ENCODE data around the gene CCT8.

Gene CCT8

DNA sequence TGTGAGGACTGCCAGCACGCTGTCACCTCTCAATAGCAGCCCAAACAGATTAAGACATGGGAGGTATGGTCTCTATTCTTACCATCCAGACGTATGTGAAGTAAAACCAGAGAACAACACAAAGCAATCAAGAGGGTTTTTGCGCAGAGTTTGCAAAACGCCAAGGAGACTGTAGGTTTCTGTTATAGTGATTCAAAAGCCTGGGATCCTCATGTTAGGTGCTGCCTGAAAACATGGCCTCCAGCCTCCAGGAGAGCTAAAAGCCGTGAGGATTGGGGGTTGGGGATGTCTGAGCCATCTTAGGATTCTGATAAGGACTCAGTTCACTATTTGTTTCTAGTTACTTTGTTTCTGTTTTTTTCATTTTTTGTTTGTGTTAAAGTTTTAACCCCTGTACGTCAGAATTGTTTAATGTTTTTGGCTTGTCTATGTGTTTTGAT is 4.2 kb upstream of the CCT8 start:
- DNase-seq (ENCODE audit: low read depth, low spot score), result no peak

DNA sequence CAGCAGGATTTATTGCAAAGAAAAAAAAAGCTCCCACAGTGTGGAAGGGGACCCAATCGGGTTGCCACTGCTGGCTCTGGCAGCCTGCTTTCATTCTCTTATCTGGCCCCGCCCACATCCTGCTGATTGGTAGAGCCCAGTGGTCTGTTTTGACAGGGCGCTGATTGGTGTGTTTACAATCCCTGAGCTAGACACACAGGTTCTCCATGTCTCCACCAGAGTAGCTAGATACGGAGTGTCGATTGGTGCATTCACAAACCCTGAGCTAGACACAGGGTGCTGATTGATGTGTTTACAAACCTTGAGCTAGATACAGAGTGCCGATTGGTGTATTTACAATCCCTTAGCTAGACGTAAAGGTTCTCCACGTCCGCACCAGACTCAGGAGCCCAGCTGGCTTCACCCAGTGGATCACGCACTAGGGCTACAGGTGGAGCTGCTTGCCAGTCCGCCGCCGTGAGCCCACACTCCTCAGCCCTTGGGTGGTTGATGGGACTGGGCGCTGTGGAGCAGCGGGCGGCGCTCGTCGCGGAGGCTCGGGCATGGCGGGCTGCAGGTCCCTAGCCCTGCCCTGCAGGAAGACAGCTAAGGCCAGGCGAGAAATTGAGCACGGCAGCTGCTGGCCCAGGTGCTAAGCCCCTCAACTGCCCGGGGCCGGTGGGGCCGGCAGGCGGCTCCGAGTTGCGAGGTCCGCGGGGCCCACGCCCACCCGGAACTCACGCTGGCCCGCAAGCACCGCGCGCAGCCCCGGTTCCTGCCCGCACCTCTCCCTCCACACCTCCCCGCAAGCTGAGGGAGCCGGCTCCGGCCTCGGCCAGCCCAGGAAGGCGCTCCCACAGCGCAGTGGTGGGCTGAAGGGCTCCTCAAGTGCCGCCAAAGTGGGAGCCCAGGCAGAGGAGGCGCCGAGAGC is 3.5 kb upstream of the CCT8 start:
- DNase-seq (ENCODE audit: low read depth, low spot score), result peak; percentile 59

DNA sequence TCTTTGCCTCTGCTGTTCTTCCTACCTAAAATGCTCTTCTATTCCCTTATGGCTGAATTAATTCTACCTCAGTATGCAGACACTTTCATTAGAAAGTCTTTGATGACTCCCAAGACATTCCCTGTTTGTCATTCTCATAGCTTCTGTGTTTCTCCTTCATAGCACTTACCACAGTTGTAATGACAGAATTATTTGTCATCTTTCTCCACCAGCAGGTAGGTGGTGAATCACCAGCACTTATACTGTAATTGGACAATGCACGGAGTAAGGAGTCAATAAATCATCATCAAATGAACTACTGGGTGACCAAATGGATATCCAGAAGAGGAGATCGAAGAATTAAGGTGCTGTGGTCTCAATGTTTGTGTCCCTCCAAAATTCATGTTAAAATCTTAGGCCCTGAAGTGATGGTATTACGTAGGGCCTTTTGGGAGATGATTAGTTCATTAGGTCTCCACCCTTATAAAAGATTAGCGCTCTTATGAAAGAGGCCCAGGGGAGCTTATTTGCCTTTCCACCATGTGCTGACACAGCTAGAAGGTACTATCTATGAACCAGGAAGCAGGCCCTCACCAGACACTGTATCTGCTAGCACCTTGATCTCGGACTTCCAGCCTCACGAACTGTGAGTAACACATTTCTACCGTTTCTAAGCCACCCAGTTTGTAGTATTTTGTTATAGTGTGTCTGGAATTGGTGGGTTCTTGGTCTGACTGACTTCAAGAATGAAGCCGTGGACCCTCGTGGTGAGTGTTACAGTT is 2.4 kb upstream of the CCT8 start:
- no peak for DNase-seq (ENCODE audit: low read depth, low spot score)

DNA sequence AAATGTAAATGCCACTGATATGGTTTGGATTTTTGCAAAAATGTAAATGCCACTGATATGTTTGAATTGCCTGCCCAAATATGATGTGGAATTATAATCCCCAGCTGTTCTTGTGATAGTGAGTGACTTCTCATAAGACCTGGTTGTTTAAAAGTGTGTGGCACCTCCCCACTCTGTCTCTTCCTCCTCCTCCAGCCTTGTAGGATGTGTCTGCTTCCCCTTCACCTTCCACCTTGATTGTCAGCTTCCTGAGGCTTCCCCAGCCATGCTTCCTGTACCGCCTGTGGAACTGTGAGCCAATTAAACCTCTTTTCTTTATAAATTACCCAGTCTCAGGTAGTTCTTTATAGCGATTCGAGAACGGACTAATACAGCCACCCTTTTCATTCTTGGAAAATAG is 1.3 kb upstream of the CCT8 start:
- no peak for DNase-seq (ENCODE audit: low read depth, low spot score)

DNA sequence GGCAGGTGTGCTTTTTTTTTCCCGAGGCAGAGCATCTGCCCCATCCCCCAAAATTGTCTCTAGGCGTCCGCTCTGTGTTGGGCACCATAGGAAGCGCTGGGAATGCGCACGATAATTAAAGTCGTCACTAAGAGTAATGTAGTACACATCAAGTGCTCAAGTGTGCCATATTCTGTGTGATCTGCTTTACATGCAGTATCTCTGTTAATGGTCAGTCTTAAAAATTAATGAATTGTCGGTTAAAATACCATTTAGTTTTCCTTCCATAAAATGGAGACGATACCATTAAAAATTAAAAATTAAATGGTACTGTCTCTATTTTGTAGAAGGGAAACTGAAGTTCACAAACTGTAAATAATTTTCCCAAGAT is 544 bp upstream of the CCT8 start:
- no peak for DNase-seq (ENCODE audit: low read depth, low spot score)

DNA sequence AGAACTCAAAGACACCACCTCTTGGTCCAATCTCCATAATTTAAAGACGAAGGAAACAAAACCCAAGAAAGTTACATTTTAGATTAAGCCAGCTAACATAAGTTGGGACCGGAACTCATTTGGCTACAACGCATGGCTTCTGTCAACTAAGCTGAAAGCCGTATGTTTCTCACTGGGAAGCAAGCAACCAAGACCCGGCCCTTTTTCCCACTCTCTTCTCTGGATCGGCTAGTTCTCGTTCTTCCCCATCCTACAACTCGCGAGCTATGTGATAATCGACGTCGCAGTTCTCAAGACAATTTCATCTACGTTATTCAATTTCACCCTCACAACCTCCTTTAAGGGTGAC is 601 bp downstream of the CCT8 start:
- no peak for DNase-seq (ENCODE audit: low read depth, low spot score)

DNA sequence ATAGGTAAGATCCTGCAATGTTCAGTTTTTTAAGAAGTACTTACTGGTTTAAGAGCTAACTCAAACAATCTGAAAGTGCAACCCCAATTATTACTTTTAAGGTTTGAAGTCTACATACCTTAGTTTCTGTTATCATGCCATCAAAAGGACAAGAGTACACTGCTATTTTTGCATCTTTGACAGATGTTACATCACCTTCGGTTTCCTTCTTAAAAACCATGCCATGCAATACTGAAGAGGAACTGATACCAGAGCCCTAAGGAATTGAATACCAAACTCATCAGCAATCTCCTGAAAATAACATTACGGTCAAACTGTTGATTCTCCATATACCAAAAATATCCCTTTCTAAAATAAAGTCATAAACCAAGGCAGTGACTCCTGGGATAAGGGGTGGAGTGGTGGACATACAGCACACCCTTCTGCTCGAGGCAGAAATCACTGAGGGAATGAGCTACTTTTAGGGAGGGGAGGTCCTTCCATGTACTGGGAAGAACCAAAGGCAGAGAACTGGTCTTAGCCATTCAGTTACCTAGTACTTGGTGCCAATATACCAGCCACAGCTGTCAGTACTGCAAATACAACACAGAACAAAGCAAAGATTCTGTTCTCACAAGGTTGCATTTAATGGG is 8.5 kb downstream of the CCT8 start:
- DNase-seq (ENCODE audit: low read depth, low spot score), result no peak

DNA sequence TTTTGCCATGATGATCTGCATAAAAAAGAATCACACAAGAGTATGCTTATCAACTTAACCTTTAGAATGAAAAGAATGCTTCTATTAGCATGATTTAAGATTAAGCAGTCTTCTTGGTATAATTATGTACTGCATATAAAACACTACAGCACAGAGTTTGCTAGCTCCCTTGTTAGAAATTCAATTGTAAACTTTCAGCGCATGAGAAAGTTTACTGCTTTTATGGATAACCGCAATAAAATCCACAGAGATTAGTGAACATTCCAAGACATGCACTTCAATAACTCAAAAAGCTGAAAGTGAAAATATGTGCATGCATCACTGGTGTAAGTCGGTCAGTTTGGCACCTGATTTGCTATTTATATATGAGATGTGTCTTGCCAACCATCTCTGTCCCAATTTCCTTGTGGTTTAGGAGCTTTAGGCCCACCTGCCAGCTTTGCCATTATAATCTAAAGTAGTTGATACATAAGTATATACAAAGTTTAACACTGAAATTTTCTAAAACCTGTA is 16.9 kb downstream of the CCT8 start:
- DNase-seq (ENCODE audit: low read depth, low spot score), result no peak

DNA sequence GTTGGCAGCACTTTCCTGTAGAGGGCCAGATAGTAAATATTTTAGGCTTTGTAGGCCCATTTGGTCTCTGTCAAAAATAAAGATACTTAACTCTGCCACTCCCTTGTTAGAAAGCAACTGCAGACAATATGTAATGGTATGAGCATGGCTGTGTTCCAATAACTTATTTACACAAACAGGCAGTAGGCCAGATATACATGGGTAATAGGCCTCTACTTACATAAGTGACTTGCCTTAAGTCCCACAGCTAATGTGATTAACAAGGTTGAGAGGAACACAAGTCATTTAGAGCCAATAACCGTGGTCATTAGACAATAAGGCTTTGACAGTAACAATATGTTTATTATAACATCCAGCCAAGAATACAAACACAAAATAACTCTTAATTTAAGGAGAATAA is 17.4 kb downstream of the CCT8 start:
- DNase-seq (ENCODE audit: low read depth, low spot score), result no peak

DNA sequence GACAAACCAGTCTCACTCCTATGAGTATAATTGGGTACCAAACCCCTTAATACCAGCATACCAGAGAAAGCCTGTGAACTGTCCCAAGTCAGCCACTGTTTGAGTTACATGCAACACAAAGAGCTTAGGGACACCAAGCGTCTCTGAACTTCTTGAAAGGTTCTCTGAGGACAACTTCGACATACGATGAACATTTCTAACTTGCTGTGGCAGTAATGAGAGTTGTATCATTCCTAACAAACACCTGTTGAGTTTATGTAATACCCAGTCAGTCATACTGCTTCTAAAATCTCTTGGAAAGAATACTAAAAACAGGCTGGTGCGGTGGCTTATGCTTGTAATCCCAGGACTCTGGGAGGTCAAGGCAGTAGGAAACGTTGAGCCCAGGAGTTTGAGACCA is 18.4 kb downstream of the CCT8 start:
- DNase-seq (ENCODE audit: low read depth, low spot score), result no peak

DNA sequence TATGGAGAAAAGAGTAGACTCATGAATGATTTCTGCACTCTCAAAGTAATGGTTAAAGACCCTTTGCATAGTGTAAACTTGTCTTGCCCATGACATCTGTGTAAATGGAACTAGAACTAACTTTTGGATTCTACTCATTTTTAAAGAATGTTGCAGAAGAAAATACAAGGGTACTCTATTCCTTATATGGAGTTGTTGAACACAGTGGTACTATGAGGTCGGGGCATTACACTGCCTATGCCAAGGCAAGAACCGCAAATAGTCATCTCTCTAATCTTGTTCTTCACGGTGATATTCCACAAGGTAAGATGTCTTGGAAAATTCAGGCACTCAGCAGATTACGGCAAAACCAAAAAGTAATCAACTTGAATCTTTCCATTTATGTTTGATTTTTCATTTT is 19.8 kb downstream of the CCT8 start:
- DNase-seq (ENCODE audit: low read depth, low spot score), result no peak

DNA sequence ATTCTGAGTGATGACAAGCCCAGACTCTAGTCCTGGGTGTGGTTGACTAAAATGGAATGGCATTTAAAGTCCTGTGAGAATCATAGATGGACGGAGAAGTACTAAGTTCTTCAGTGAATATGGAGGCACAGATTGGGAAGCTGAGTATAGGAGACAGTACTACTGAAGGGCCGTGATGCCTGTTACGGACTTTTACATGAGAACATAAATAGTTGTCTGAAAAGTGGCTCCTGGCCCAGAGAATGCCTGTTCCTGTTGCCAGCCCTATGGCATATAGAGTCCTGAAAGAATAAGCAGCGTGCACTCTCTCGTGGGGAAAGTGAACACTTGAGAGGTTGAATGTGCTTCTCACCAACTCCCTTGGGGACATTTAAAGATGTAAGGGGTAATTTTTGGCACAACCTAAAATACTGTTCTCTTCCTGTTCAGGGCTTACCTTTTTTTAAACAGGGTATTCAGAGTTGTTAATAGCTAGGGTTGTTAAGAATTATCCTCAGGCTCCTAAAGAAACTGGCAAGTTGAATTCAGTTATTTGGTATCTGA is 20.4 kb downstream of the CCT8 start:
- no peak for DNase-seq (ENCODE audit: low read depth, low spot score)

DNA sequence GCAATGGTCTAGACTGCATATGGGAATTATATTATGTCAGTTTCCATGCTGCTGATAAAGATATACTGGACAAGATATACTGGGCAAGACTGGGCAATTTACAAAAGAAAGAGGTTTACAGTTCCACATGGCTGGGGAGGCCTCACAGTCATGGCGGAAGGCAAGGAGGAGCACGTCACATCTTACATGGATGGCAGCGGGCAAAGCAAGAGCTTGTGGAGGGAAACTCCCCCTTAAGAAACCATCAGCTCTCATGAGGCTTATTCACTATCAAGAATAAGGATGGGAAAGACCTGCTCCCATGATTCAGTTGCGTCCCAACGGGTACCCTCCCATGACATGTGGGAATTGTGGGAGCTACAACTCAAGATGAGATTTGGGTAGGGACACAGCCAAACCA is 21.2 kb downstream of the CCT8 start:
- no peak for DNase-seq (ENCODE audit: low read depth, low spot score)

DNA sequence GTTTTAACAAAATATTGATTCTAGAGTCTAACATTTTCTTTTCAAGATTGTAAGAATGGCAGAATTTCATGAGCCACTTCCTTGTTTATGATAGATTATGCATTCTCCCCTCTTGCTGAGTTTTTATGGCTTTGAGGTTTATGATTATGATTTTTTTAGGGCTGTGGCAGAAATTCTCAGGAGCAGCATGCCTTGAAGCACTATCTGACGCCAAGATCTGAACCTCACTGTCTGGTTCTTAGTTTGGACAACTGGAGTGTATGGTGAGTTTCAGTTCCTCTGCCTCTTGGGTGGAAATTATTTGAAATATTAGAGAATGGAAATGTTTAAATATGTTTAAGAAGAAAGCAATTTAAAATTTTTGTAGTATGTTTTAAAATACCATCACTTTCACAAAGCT is 38.8 kb downstream of the CCT8 start:
- DNase-seq (ENCODE audit: low read depth, low spot score), result no peak

DNA sequence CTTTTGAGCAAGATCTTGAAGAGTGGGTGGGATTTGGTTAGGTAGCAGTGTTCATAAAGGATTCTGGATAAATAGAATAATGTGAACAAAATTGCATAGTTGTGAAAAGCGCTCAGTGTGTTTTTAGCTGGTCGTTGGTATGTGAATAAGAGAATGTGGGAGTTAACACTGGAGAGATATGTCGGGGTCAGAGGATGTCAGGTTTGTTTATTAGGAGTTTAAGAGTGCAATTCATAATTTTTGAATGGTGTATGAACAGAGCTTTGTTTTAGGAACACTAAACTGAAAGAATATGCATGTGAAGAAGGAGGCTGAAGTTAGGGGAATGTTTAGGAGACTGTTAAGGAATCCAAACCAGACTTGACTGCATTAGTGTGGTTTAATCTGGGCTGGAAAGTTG is 39.6 kb downstream of the CCT8 start:
- DNase-seq (ENCODE audit: low read depth, low spot score), result no peak

DNA sequence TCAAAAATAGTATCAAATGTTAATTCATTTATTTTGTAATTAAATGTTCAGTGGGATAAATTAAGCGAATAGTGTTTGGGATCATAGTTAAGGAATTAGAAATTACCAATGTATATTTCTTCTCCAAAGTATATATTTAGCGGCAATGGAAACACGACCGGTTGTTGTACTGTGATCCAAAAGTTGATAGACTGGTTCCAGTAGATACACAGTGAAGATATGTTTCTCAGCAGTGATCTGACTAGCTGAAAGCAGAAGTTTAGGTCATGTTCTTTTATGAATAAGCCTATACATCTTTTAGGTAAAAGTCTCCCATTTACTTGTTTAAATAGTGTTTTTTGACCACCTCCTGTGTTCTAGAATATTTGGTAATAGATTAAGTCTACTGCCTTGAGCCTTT is 40.1 kb downstream of the CCT8 start:
- no peak for DNase-seq (ENCODE audit: low read depth, low spot score)

DNA sequence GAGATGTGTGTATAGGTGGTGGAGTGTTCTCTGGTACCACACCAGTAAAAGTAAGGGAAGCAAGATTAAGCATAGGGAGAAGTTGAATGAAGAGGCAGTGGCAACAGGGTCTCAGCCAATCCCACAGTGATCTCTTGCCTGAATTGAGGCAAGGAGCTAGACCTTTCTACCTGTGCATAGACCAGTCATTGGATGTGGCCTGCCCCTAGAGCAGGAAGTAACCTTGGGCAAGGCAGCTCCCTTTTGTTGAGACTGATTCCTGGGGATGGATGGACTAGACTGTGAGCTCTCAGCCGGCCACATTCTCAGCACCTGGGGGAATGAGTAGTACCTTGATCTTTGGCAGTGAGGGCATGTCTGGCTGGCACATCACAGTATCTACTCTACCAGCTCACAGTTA is 42.5 kb downstream of the CCT8 start:
- DNase-seq (ENCODE audit: low read depth, low spot score), result no peak

DNA sequence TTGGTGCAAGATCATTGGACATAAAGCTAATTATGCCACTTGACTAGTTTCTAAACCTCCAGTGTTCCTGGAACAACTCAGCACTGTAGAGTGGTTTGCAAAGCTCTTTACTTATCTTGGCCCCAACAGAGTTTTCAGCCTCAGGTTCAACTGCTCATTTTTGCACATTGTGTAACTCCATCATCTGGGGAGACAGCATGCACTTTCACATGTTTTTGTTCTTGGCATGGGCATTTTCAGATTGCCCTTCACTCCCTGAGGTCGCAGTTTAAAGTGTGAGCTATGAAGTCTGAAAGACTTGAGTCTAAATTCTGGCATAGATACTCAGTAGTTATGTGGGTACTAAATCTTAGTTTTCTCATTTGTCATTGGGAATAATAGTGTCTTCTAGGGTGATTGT is 43.9 kb downstream of the CCT8 start:
- no peak for DNase-seq (ENCODE audit: low read depth, low spot score)

DNA sequence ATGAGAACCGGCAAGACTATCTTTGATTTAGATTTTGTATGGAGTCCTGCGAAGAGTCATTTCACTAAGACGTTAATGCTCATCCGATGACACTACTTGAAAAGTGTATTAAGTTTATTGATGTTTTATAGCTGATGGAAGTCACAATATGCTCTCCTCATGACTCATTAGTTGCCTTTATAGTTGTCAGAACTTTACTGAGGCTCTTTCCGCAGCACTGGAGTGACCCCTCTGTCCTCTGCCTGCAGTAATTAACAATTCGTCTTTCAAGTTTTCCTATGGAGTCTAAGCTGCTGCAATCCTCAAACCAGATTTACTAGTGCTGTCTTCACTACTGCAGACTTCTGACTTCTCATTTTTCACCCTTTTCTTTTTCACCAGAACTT is 48.1 kb downstream of the CCT8 start:
- no peak for DNase-seq (ENCODE audit: low read depth, low spot score)

DNA sequence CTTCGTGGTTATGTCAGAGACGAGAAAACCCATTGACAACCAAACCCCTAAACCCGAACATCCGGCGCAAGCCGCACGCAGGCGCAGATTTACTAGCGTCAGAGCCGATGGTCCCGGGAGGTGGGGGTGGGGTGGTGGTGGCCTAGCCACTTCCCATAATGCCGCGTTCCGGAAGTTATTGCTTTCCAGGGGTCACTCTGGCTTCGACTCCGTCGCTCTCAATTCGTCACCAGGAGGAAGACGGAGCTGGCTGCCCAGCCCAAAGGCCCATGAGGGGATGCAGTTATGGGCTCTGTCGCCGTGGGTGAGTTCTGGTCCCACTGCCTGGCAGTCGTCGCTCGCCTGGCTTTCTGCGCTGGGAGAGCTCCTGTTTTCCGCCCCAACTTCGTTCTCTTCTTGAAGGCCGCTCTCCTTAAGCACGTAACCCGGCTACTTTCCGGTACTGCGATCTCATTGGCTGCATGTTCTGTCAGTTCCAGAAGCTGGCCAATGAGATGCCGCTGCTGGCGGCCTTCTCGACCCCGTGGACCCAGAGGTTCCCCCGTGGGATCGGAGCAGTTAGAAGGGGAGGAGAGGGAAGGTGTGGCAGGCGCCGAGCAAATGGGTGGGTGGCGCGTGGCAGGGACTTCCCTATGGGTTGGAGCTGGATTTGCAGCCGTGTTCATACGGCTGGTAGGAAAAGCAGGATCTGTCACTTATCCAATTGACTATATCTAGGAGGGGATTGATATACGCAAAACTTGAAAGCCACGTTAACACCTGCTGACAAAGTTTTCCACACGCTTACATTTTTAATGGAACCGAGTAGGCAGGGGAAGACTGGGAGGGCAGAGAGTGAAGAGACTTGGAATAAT is 48.7 kb downstream of the CCT8 start, which contains the start of gene USP16:
TSS of gene USP16 (plus strand) at position 195 of the 854 bp plus-strand sequence. CDS start 3,246 bp downstream, outside the sequence.
- peak; percentile 85 for DNase-seq (ENCODE audit: low read depth, low spot score)

DNA sequence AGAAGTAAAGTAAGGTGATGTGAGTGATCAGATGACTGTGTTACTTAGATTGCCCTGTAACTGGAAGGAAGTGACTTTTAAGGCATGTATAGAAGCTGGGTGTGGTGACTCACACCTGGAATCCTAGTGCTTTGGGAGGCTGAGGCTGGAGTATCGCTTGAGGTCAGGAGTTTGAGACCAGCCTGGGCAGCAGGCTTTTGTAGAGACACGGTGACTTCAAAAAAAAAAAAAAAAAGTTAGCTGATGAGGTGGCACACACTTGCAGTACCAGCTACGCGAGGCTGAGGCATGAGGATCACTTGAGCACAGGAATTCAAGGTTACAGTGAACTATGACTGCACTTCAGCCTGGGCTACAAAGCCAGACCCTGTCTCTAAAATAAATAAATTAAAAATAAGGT is 51.3 kb downstream of the CCT8 start:
- no peak for DNase-seq (ENCODE audit: low read depth, low spot score)

All from activated CD4-positive, CD25-positive, alpha-beta regulatory T cell treated with anti-CD3 and anti-CD28 coated beads, Interleukin-2, amount 50 U/mL, for 16 hours (primary cell).